GM12878 (cell line): Measurements from ENCODE around the gene CCSER2. TPM values are rescaled to one million over a fixed set of nuclear protein-coding genes. Genes with fewer than 3 reads are reported as not detected.

Experiments used
- ATAC-seq: fragments of 200-7000 bp; cut with Tn5 transposase; 3 replicates; pipeline ENCODE4 v1.9.1; 2020; ENCODE audit warnings: mild to moderate bottlenecking, moderate library complexity
- BruUV-seq: library from RNA; stranded (reverse); fragments of 400-500 nt; replicated peaks from 2 replicates; lab custom pipeline; 2021; lab: Mats Ljungman, UMichigan
- CTCF ChIA-PET: fragments of 300-600 bp; sonication (Branson Sonifier 250); formaldehyde crosslinking; extraction: SDS; loops from one replicate; lab custom pipeline; 2021; ENCODE audit warnings: inconsistent platforms; lab: Yijun Ruan, JAX
- POLR2A ChIA-PET: fragments of 350-600 bp; formaldehyde crosslinking; extraction: SDS; loops from one replicate; lab custom pipeline; 2021; ENCODE audit warnings: inconsistent platforms; lab: Charles Lee
- RAD21 ChIA-PET: fragments of 300-600 bp; sonication (Branson Sonifier 250); formaldehyde crosslinking; loops from one replicate; lab custom pipeline; 2023; ENCODE audit warnings: antibody characterized with exemption; ENCODE audit not compliant: unreplicated experiment; lab: Charles Lee
- SMC1A ChIA-PET: fragments of 300-600 bp; sonication (Branson Sonifier 250); formaldehyde crosslinking; loops from one replicate; lab custom pipeline; 2023; ENCODE audit not compliant: unreplicated experiment, uncharacterized antibody; lab: Charles Lee
- DNase-seq: peaks from one replicate; pipeline ENCODE4 v3.0.0-alpha.2; 2011; ENCODE audit warnings: low read depth, low spot score
- FAIRE-seq: peaks from 3 replicates; lab custom pipeline; 2011; peaks lifted over from hg19 to GRCh38; lab: Jason Lieb, UNC
- H2AFZ ChIP-seq: 2 replicates; pipeline ENCODE4 v1.6.0; 2011; ENCODE audit warnings: low read depth, low read length, control low read depth; ENCODE audit not compliant: control insufficient read depth
- H3K27ac ChIP-seq: 2 replicates; pipeline ENCODE4 v1.5.1; 2011; ENCODE audit warnings: control low read depth; ENCODE audit not compliant: control insufficient read depth, insufficient read depth
- H3K27me3 ChIP-seq, 2 experiments: replicated peaks in 1 of 2; 2 replicates each; pipeline versions ENCODE4 v1.6.0 to v1.6.1; 2011; ENCODE audit warnings: low read length in 1 of 2; ENCODE audit not compliant: control insufficient read depth in 2 of 2, insufficient read depth in 2 of 2
- H3K36me3 ChIP-seq, 2 experiments: 2 replicates each; pipeline ENCODE4 v1.5.1; 2011; ENCODE audit warnings: low read length in 1 of 2; ENCODE audit not compliant: control insufficient read depth in 2 of 2, insufficient read depth in 2 of 2
- H3K4me1 ChIP-seq: 2 replicates; pipeline ENCODE4 v1.6.1; 2011; ENCODE audit warnings: mild to moderate bottlenecking, low read length, moderate library complexity, mixed read lengths; ENCODE audit not compliant: control insufficient read depth, insufficient read depth
- H3K4me2 ChIP-seq: 2 replicates; pipeline ENCODE4 v1.6.0; 2011; ENCODE audit warnings: control low read depth; ENCODE audit not compliant: control insufficient read depth, insufficient read depth
- H3K4me3 ChIP-seq: fragments of 200-600 bp; sonication (generic); 2 replicates; pipeline ENCODE4 v1.5.1; 2016
- H3K79me2 ChIP-seq: 2 replicates; pipeline ENCODE4 v1.6.0; 2011; ENCODE audit warnings: low read length; ENCODE audit not compliant: control insufficient read depth, insufficient read depth
- H3K9ac ChIP-seq: 2 replicates; pipeline ENCODE4 v1.8.0; 2011; ENCODE audit warnings: low read length, control low read depth, mixed read lengths; ENCODE audit not compliant: control insufficient read depth, insufficient read depth
- H3K9me3 ChIP-seq: replicated peaks from 3 replicates; pipeline ENCODE4 v1.5.1; 2011; ENCODE audit warnings: mild to moderate bottlenecking, low read length; ENCODE audit not compliant: control insufficient read depth, insufficient read depth
- H4K20me1 ChIP-seq: 2 replicates; pipeline ENCODE4 v1.6.0; 2011; ENCODE audit not compliant: control insufficient read depth, insufficient read depth
- BRCA1 ChIP-seq: IDR thresholded peaks from 2 replicates; pipeline ENCODE4 v1.6.1; 2011; ENCODE audit warnings: low read depth, low read length, improper control_type of control experiment
- CREM ChIP-seq: IDR thresholded peaks from 2 replicates; pipeline ENCODE4 v1.6.1; 2014; ENCODE audit warnings: antibody characterized with exemption, low read depth
- IRF4 ChIP-seq: IDR thresholded peaks from 2 replicates; pipeline ENCODE4 v1.6.1; 2011; ENCODE audit warnings: low read depth, low read length
- KAT2A ChIP-seq: conservative IDR thresholded peaks from 2 replicates; pipeline ENCODE4 v1.6.1; 2011; ENCODE audit warnings: low read depth, low read length; ENCODE audit not compliant: control insufficient read depth
- KDM1A ChIP-seq: fragments of 200-600 bp; sonication (generic); IDR thresholded peaks from 2 replicates; pipeline ENCODE4 v1.6.1; 2016; ENCODE audit warnings: borderline replicate concordance
- MYC ChIP-seq: IDR thresholded peaks from 2 replicates; pipeline ENCODE4 v1.6.1; 2011; ENCODE audit warnings: mild to moderate bottlenecking, low read length, moderate library complexity, inconsistent platforms; ENCODE audit not compliant: insufficient read depth, insufficient replicate concordance, insufficient read length, severe bottlenecking
- RELA ChIP-seq: fragments of 450-650 bp; IDR thresholded peaks from 2 replicates; pipeline ENCODE4 v1.8.0; 2014; ENCODE audit warnings: borderline replicate concordance; ENCODE audit not compliant: partially characterized antibody
- SUZ12 ChIP-seq: fragments of 200-600 bp; sonication (generic); IDR thresholded peaks from one replicate; pipeline ENCODE4 v1.6.1; 2018; ENCODE audit warnings: antibody characterized with exemption, mild to moderate bottlenecking; ENCODE audit not compliant: unreplicated experiment
- TARDBP ChIP-seq: IDR thresholded peaks from 2 replicates; pipeline ENCODE4 v1.6.1; 2016; ENCODE audit warnings: borderline replicate concordance
- WRNIP1 ChIP-seq: IDR thresholded peaks from 2 replicates; pipeline ENCODE4 v1.6.1; 2011; ENCODE audit warnings: low read depth, low read length, improper control_type of control experiment, borderline replicate concordance
- ZNF217 ChIP-seq: fragments of 450-650 bp; IDR thresholded peaks from 2 replicates; pipeline ENCODE4 v1.6.1; 2017; ENCODE audit warnings: antibody characterized with exemption, mild to moderate bottlenecking
- ZNF384 ChIP-seq: IDR thresholded peaks from 2 replicates; pipeline ENCODE4 v1.6.1; 2012; ENCODE audit warnings: low read depth, mild to moderate bottlenecking, low read length, improper control_type of control experiment, borderline replicate concordance
- ZZZ3 ChIP-seq: IDR thresholded peaks from 2 replicates; pipeline ENCODE4 v1.6.1; 2011; ENCODE audit warnings: low read depth; ENCODE audit not compliant: control insufficient read depth, insufficient read length
- WGBS: methylation state at CpG from one replicate; pipeline ENCODE4 v1.1.6; 2016; ENCODE audit warnings: low lambda C conversion rate; ENCODE audit not compliant: insufficient replicate concordance, insufficient coverage; ENCODE audit errors: missing lambda C conversion rate; 5-methylcytosine and 5-hydroxymethylcytosine counted together
- in situ Hi-C: fragments of 300-500 bp; cut with MboI; formaldehyde crosslinking; loops from 9 replicates; pipeline ENCODE4 v1.14.3; 2018; ENCODE audit warnings: mixed read lengths
- intact Hi-C: fragments of 100-400 bp; cut with micrococcal nuclease; formaldehyde crosslinking; loops from one replicate; pipeline ENCODE4 v1.14.2; 2022; ENCODE audit not compliant: unreplicated experiment
- polyA plus RNA-seq, 11 experiments: library from polyadenylated mRNA; depleted of rRNA in 4 of 11; unstranded in 6 of 11; stranded (reverse) in 5 of 11; fragments of >200 nt; fragmentation: Nextera tagmentation in 4 of 11; fragmentation: Illumina TruSeq in 1 of 11; extraction: Ambion mirVana in 4 of 11; extraction: Trizol in 1 of 11; gene quantifications; 1 replicate in 1 of 11; 2 replicates in 10 of 11; pipeline versions ENCODE4 v1.2.1 to v1.2.3, GENCODE V29; 2011 to 2016; ENCODE audit warnings: inconsistent platforms in 2 of 11, missing spikeins in 2 of 11, low read depth in 1 of 11
- total RNA-seq, 4 experiments: library from RNA; depleted of rRNA in 3 of 4; stranded (reverse); fragments of >200 nt in 3 of 4; fragmentation: Illumina TruSeq in 1 of 4; extraction: Trizol in 1 of 4; gene quantifications; 2 replicates each; pipeline versions ENCODE4 v1.2.1 to v1.2.3, GENCODE V29; 2013 to 2021
- TF ChIP-seq, protein P1 (sequence below): IDR thresholded peaks from 2 replicates; pipeline ENCODE4 v1.6.1; 2011; ENCODE audit warnings: mild to moderate bottlenecking, low read depth, low read length, moderate library complexity; ENCODE audit not compliant: insufficient replicate concordance
- TF ChIP-seq, protein P2 (sequence below): fragments of 450-650 bp; IDR thresholded peaks from 2 replicates; pipeline ENCODE4 v1.6.1; 2017; ENCODE audit warnings: mild to moderate bottlenecking, moderate library complexity
- TF ChIP-seq, protein P3 (sequence below): IDR thresholded peaks from 2 replicates; pipeline ENCODE4 v1.6.1; 2012; ENCODE audit warnings: low read depth, low read length, improper control_type of control experiment
- TF ChIP-seq, protein P4 (sequence below): fragments of 450-650 bp; IDR thresholded peaks from 2 replicates; pipeline ENCODE4 v1.6.1; 2017; ENCODE audit warnings: mild to moderate bottlenecking

The CCSER2 gene
- total and polyA plus RNA-seq, 10 of the 15 experiments (the other 5 are each of a cell fraction or from before 2014, with no cell fraction given): 4.7 to 18.8 (median 13.2) TPM

DNA sequence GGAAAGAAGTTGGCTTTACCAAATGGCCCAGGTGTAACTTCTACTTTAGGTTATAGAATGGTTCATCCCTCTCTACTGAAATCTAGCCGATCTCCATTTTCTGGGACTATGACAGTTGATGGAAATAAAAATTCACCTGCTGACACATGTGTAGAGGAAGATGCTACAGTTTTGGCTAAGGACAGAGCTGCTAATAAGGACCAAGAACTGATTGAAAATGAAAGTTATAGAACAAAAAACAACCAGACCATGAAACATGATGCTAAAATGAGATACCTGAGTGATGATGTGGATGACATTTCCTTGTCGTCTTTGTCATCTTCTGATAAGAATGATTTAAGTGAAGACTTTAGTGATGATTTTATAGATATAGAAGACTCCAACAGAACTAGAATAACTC is 43.6 kb downstream of the CCSER2 start:
- Histone ChIP-seq H2AFZ (no peak overlapping the region), H3K9me3 (no peaks in the 10 kb centered on the region), H3K27ac (no peak overlapping the region), H3K9ac (no peak overlapping the region), H3K4me3 (no peak overlapping the region), H3K4me2 (no peak overlapping the region), H3K79me2 (no peaks in the 10 kb centered on the region), H3K4me1 (no peaks in the 10 kb centered on the region), H3K27me3 (no peaks in the 10 kb centered on the region), H3K36me3 (no peaks in the 10 kb centered on the region), H4K20me1 (no peaks in the 10 kb centered on the region)
- SMC1A ChIA-PET: interaction anchor here (1.3 to 5.4 kb wide), 2 partner anchors 104 to 165 kb away, joined by 4 to 28 read pairs; no protein-coding TSS in a partner anchor
- in situ Hi-C loops (loop anchor here (5.0 kb wide), 1 partner anchor 170 kb away; no protein-coding TSS in a partner anchor), intact Hi-C loops (no loop called here)
- DNase-seq: no peak
- POLR2A ChIA-PET: no interaction called here
- CTCF ChIA-PET: interaction anchor here (1.3 to 8.8 kb wide), 3 partner anchors 20 to 166 kb away, joined by 3 to 129 read pairs (median 9); no protein-coding TSS in a partner anchor
- no peak for TF ChIP-seq MYC
- TF ChIP-seq KDM1A: no peak
- no peak for TF ChIP-seq RELA
- TF ChIP-seq, protein P1, sequence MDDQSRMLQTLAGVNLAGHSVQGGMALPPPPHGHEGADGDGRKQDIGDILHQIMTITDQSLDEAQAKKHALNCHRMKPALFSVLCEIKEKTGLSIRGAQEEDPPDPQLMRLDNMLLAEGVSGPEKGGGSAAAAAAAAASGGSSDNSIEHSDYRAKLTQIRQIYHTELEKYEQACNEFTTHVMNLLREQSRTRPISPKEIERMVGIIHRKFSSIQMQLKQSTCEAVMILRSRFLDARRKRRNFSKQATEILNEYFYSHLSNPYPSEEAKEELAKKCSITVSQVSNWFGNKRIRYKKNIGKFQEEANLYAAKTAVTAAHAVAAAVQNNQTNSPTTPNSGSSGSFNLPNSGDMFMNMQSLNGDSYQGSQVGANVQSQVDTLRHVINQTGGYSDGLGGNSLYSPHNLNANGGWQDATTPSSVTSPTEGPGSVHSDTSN: no peak
- TF ChIP-seq, protein P2, sequence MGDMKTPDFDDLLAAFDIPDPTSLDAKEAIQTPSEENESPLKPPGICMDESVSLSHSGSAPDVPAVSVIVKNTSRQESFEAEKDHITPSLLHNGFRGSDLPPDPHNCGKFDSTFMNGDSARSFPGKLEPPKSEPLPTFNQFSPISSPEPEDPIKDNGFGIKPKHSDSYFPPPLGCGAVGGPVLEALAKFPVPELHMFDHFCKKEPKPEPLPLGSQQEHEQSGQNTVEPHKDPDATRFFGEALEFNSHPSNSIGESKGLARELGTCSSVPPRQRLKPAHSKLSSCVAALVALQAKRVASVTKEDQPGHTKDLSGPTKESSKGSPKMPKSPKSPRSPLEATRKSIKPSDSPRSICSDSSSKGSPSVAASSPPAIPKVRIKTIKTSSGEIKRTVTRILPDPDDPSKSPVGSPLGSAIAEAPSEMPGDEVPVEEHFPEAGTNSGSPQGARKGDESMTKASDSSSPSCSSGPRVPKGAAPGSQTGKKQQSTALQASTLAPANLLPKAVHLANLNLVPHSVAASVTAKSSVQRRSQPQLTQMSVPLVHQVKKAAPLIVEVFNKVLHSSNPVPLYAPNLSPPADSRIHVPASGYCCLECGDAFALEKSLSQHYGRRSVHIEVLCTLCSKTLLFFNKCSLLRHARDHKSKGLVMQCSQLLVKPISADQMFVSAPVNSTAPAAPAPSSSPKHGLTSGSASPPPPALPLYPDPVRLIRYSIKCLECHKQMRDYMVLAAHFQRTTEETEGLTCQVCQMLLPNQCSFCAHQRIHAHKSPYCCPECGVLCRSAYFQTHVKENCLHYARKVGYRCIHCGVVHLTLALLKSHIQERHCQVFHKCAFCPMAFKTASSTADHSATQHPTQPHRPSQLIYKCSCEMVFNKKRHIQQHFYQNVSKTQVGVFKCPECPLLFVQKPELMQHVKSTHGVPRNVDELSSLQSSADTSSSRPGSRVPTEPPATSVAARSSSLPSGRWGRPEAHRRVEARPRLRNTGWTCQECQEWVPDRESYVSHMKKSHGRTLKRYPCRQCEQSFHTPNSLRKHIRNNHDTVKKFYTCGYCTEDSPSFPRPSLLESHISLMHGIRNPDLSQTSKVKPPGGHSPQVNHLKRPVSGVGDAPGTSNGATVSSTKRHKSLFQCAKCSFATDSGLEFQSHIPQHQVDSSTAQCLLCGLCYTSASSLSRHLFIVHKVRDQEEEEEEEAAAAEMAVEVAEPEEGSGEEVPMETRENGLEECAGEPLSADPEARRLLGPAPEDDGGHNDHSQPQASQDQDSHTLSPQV: no peak
- TF ChIP-seq, protein P3, sequence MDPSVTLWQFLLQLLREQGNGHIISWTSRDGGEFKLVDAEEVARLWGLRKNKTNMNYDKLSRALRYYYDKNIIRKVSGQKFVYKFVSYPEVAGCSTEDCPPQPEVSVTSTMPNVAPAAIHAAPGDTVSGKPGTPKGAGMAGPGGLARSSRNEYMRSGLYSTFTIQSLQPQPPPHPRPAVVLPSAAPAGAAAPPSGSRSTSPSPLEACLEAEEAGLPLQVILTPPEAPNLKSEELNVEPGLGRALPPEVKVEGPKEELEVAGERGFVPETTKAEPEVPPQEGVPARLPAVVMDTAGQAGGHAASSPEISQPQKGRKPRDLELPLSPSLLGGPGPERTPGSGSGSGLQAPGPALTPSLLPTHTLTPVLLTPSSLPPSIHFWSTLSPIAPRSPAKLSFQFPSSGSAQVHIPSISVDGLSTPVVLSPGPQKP: no peak
- no peak for TF ChIP-seq IRF4
- TF ChIP-seq, protein P4, sequence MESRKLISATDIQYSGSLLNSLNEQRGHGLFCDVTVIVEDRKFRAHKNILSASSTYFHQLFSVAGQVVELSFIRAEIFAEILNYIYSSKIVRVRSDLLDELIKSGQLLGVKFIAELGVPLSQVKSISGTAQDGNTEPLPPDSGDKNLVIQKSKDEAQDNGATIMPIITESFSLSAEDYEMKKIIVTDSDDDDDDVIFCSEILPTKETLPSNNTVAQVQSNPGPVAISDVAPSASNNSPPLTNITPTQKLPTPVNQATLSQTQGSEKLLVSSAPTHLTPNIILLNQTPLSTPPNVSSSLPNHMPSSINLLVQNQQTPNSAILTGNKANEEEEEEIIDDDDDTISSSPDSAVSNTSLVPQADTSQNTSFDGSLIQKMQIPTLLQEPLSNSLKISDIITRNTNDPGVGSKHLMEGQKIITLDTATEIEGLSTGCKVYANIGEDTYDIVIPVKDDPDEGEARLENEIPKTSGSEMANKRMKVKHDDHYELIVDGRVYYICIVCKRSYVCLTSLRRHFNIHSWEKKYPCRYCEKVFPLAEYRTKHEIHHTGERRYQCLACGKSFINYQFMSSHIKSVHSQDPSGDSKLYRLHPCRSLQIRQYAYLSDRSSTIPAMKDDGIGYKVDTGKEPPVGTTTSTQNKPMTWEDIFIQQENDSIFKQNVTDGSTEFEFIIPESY: no peak
- TF ChIP-seq CREM: no peak
- no peak for TF ChIP-seq TARDBP
- no peak for TF ChIP-seq ZNF384
- TF ChIP-seq SUZ12: no peak
- no peak for TF ChIP-seq ZZZ3
- TF ChIP-seq BRCA1: no peak
- TF ChIP-seq KAT2A: no peak
- TF ChIP-seq WRNIP1: no peak
- no peak for TF ChIP-seq ZNF217
- no TSS peak for BruUV-seq
- WGBS: 22% methylated on average over 2 of the region's 2 CpGs
- RAD21 ChIA-PET: interaction anchor here (1.1 to 3.0 kb wide), 3 partner anchors 105 to 167 kb away, joined by 3 to 13 read pairs (median 4); no protein-coding TSS in a partner anchor
- peak; percentile 74 for FAIRE-seq
- ATAC-seq: no peak
